ENCODE results near the gene FAM162B. TPM values are rescaled to one million over a fixed set of nuclear protein-coding genes. Genes with fewer than 3 reads are reported as not detected.
"Not testable (repeated sequence)": the region's sequence is repeated elsewhere in the genome, so short reads cannot be mapped to it uniquely, and the experiment has no call there.

FAM162B gene
- total and polyA plus RNA-seq, 12 donors: 1.3 to 8.0 (median 2.7) TPM

DNA sequence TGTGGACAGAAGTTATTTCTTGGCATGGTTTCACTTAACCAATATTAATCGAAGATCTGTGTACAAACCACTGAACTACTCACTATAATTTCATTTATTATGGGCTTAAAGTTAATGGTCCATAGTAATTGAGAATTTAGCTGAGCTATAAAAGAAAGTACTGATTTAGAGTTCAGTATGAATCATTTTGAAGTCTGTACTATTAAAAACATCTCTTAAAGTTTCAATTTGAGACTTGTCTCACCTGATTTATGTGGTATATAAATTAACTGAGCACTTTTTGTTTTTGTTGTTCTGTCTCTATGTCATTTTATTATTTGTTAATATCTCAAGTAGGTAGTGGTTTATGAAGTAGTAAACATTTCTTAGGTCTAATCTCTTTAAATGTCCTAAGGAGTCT lies 59.6 kb downstream of the FAM162B start:
- 89 to 95% methylated on average over 1 of the region's 1 CpG for WGBS, 2 donors
- Histone ChIP-seq H3K9me3 (no peaks in the 10 kb centered on the region), H3K4me3 (no peak overlapping the region), H3K27ac (no peak overlapping the region), H3K36me3 (peaks cover 0 to 91% (median 17%) of the 10 kb centered on the region in 9 donors), H3K27me3 (no peaks in the 10 kb centered on the region), H3K4me1 (no peaks in the 10 kb centered on the region)
- DNase-seq: no peak
- TF ChIP-seq, protein P1, sequence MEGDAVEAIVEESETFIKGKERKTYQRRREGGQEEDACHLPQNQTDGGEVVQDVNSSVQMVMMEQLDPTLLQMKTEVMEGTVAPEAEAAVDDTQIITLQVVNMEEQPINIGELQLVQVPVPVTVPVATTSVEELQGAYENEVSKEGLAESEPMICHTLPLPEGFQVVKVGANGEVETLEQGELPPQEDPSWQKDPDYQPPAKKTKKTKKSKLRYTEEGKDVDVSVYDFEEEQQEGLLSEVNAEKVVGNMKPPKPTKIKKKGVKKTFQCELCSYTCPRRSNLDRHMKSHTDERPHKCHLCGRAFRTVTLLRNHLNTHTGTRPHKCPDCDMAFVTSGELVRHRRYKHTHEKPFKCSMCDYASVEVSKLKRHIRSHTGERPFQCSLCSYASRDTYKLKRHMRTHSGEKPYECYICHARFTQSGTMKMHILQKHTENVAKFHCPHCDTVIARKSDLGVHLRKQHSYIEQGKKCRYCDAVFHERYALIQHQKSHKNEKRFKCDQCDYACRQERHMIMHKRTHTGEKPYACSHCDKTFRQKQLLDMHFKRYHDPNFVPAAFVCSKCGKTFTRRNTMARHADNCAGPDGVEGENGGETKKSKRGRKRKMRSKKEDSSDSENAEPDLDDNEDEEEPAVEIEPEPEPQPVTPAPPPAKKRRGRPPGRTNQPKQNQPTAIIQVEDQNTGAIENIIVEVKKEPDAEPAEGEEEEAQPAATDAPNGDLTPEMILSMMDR (IDR thresholded peaks at IDR 0.05): no peak
- ATAC-seq: no peak
- intact Hi-C loops (cut with DNase I): no loop called here

DNA sequence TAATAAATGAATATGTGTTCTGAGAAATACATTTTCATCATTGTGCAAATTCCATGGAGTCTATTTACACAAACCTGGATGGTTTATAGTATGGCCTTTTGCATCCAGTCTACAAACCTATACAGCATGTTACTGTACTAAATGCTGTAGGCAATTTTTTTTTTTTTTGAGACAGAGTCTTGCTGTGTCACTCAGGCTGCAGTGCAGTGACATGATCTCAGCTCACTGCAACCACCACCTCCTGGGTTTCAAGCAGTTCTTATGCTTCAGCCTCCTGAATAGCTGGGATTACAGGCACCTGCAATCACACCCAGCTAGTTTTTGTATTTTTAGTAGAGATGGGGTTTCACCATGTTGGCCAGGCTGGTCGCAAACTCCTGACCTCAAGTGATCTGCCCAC lies 61.6 kb downstream of the FAM162B start:
- H3K36me3 ChIP-seq: peaks cover 0 to 97% (median 17%) of the 10 kb centered on the region in 9 donors
- 100% methylated on average over 1 of the region's 1 CpG for WGBS, 2 donors
- DNase-seq; H3K27ac ChIP-seq; intact Hi-C loops (cut with DNase I); H3K4me1 ChIP-seq; H3K27me3 ChIP-seq; H3K9me3 ChIP-seq; ATAC-seq; H3K4me3 ChIP-seq: not testable (repeated sequence)

Other genes starting within 250 kb of the FAM162B start
- under 1 TPM in 6 of 10 donors, not detected in 4; 0.09 to 0.26 (median 0.23) TPM for gene TRAPPC3L, start 220.0 kb downstream of the FAM162B start, total RNA-seq
- gene TRAPPC3L, start 220.0 kb downstream of the FAM162B start, polyA plus RNA-seq: under 1 TPM; 0.03 to 0.22 TPM
- gene CALHM4, start 212.0 kb downstream of the FAM162B start, total RNA-seq: under 1 TPM in 1 of 10 donors, not detected in 9; 0.26 TPM
- under 1 TPM; 0.09 to 0.22 TPM for gene CALHM4, start 212.0 kb downstream of the FAM162B start, polyA plus RNA-seq
- gene RWDD1, start 194.2 kb downstream of the FAM162B start, total RNA-seq: 10 to 100 TPM; 40.8 to 79.7 (median 49.7) TPM
- gene RWDD1, start 194.2 kb downstream of the FAM162B start, polyA plus RNA-seq: 100 to 1,000 TPM in 1 of 2 donors, 10 to 100 TPM in 1; 80.3 to 123 TPM
- under 1 TPM in 8 of 10 donors, not detected in 2; 0.11 to 0.55 (median 0.22) TPM for gene RSPH4A, start 149.2 kb downstream of the FAM162B start, total RNA-seq
- under 1 TPM; 0.14 to 0.44 TPM for gene RSPH4A, start 149.2 kb downstream of the FAM162B start, polyA plus RNA-seq
- gene ZUP1, start 97.0 kb downstream of the FAM162B start, total RNA-seq: 1 to 10 TPM; 2.9 to 4.7 (median 4.1) TPM
- gene ZUP1, start 97.0 kb downstream of the FAM162B start, polyA plus RNA-seq: 1 to 10 TPM; 2.9 to 9.1 TPM
- gene KPNA5, start 84.5 kb downstream of the FAM162B start, total RNA-seq: 10 to 100 TPM in 1 of 10 donors, 1 to 10 TPM in 9; 6.8 to 11.7 (median 8.3) TPM
- gene KPNA5, start 84.5 kb downstream of the FAM162B start, polyA plus RNA-seq: 1 to 10 TPM; 1.0 to 2.7 TPM
- gene GPRC6A, start 63.4 kb upstream of the FAM162B start, total RNA-seq: not detected
- not detected for gene GPRC6A, start 63.4 kb upstream of the FAM162B start, polyA plus RNA-seq
- gene RFX6, start 111.5 kb upstream of the FAM162B start, total RNA-seq: not detected
- not detected for gene RFX6, start 111.5 kb upstream of the FAM162B start, polyA plus RNA-seq